CD4-positive, CD25-positive, alpha-beta regulatory T cell (primary cell): ENCODE results near the gene SPSB2. TPM values are rescaled to one million over a fixed set of nuclear protein-coding genes. Genes with fewer than 3 reads are reported as not detected.

ENCODE experiments used
- ATAC-seq, 2 donors: fragments of 150-1000 bp; cut with Tn5 transposase; one replicate each; pipeline ENCODE4 v1.10.0; 2021; ENCODE audit warnings: low read depth in 2 of 2, moderate number of reproducible peaks in 2 of 2, moderate library complexity in 1 of 2
- DNase-seq, 3 donors: peaks; one replicate each; pipeline versions ENCODE4 v3.0.0 to v3.0.0-alpha.2; 2012 to 2022; ENCODE audit warnings: mixed read lengths in 1 of 3
- H3K27ac ChIP-seq: one replicate; pipeline ENCODE4 v1.7.0; 2013; ENCODE audit warnings: mild to moderate bottlenecking, low read length; ENCODE audit not compliant: insufficient read depth, poor library complexity, severe bottlenecking
- H3K27me3 ChIP-seq: one replicate; pipeline ENCODE4 v1.7.0; 2013; ENCODE audit warnings: low read length; ENCODE audit not compliant: control insufficient read depth, insufficient read depth
- H3K36me3 ChIP-seq: one replicate; pipeline ENCODE4 v1.7.0; 2013; ENCODE audit warnings: mild to moderate bottlenecking, low read length, moderate library complexity; ENCODE audit not compliant: control insufficient read depth, insufficient read depth
- H3K4me1 ChIP-seq: 2 replicates; pipeline ENCODE4 v1.7.0; 2013; ENCODE audit warnings: mild to moderate bottlenecking, low read length; ENCODE audit not compliant: insufficient read depth, control insufficient read depth, poor library complexity, severe bottlenecking
- H3K4me3 ChIP-seq: one replicate; pipeline ENCODE4 v1.7.0; 2013; ENCODE audit warnings: low read depth, mild to moderate bottlenecking, low read length, moderate library complexity
- H3K9me3 ChIP-seq, 2 experiments: 1 replicate in 1 of 2; 2 replicates in 1 of 2; pipeline ENCODE4 v1.7.0; 2013; ENCODE audit warnings: low read length in 2 of 2, mild to moderate bottlenecking in 1 of 2, moderate library complexity in 1 of 2; ENCODE audit not compliant: control insufficient read depth in 2 of 2
- H3K27ac Mint-ChIP-seq, 3 donors: one replicate each; pipeline ENCODE4 v1.8.0; 2020 to 2022; ENCODE audit warnings: mild to moderate bottlenecking in 3 of 3, mixed read lengths in 3 of 3, moderate library complexity in 2 of 3
- H3K27me3 Mint-ChIP-seq: one replicate; pipeline ENCODE4 v1.8.0; 2022; ENCODE audit warnings: mild to moderate bottlenecking, mixed read lengths
- H3K36me3 Mint-ChIP-seq: one replicate; pipeline ENCODE4 v1.8.0; 2020; ENCODE audit warnings: mixed read lengths
- H3K4me1 Mint-ChIP-seq, 4 donors: one replicate each; pipeline ENCODE4 v1.8.0; 2020 to 2022; ENCODE audit warnings: mixed read lengths in 4 of 4, mild to moderate bottlenecking in 1 of 4
- H3K4me3 Mint-ChIP-seq, 4 donors: one replicate each; pipeline ENCODE4 v1.8.0; 2020 to 2022; ENCODE audit warnings: mild to moderate bottlenecking in 4 of 4, mixed read lengths in 4 of 4, moderate library complexity in 3 of 4
- H3K9me3 Mint-ChIP-seq, 7 donors: one replicate each; pipeline ENCODE4 v1.8.0; 2020 to 2022; ENCODE audit warnings: mixed read lengths in 7 of 7, mild to moderate bottlenecking in 3 of 7, moderate library complexity in 2 of 7
- polyA plus RNA-seq, 4 donors: library from polyadenylated mRNA; unstranded; fragments of 300-500 nt; fragmentation: Illumina TruSeq; gene quantifications; one replicate each; pipeline ENCODE4 v1.2.3, GENCODE V29; 2021
- total RNA-seq: library from RNA; stranded (reverse); gene quantifications from one replicate; pipeline ENCODE4 v1.2.3, GENCODE V29; 2022

Gene SPSB2
- total and polyA plus RNA-seq, 5 donors from 2014 or later = 8.0 to 19.2 (median 12.4) TPM

- peak within 1 kb of the TSS; percentile 90 to 99 (median 96) for H3K4me3 Mint-ChIP-seq
- Histone ChIP-seq H3K4me1 (peaks cover 22% of the 10 kb centered on the region), H3K4me3 (peak within 1 kb of the TSS; percentile 85), H3K27ac (peak within 1 kb of the TSS; percentile 97), H3K27me3 (no peaks in the 10 kb centered on the region), H3K36me3 (peaks cover 8% of the 10 kb centered on the region), H3K9me3 (no peaks in the 10 kb centered on the region)
- peak; percentile 88 to 99 (median 93) for DNase-seq
- no peaks in the 10 kb centered on the region for H3K27me3 Mint-ChIP-seq
- peak; percentile 47 to 50 for ATAC-seq
- H3K27ac Mint-ChIP-seq = peak within 1 kb of the TSS; percentile 95 to 100 (median 100)
- peaks cover 0 to 38% (median 16%) of the 10 kb centered on the region in 4 donors for H3K4me1 Mint-ChIP-seq
- peaks cover 8% of the 10 kb centered on the region for H3K36me3 Mint-ChIP-seq
- H3K9me3 Mint-ChIP-seq = no peaks in the 10 kb centered on the region
Observed at GRCh38 chr12:6851153-6851920, 21.8 kb downstream of the SPSB2 start, which contains the start of gene CDCA3. TSS of gene CDCA3 (minus strand) at chr12:6851286. CDS start at chr12:6850952, 334 bp downstream.

GRCh38 chr12:6850796-6851152 lies 22.3 kb downstream of the SPSB2 start:
- Mint-ChIP-seq H3K27ac (peak overlapping the region in 1 of 3 donors; percentile 100), H3K4me1 (peaks cover 0 to 38% (median 15%) of the 10 kb centered on the region in 4 donors), H3K27me3 (no peaks in the 10 kb centered on the region), H3K4me3 (peak overlapping the region; percentile 90 to 99 (median 96)), H3K9me3 (no peaks in the 10 kb centered on the region), H3K36me3 (peaks cover 6% of the 10 kb centered on the region)
- Histone ChIP-seq H3K27me3 (no peaks in the 10 kb centered on the region), H3K9me3 (no peaks in the 10 kb centered on the region), H3K36me3 (peaks cover 2% of the 10 kb centered on the region), H3K4me1 (peaks cover 22% of the 10 kb centered on the region), H3K4me3 (peak overlapping the region; percentile 85), H3K27ac (peak overlapping the region; percentile 97)
- ATAC-seq = no peak
- no peak for DNase-seq

GRCh38 chr12:6849976-6850560 lies 23.0 kb downstream of the SPSB2 start:
- Histone ChIP-seq H3K36me3 (no peaks in the 10 kb centered on the region), H3K9me3 (no peaks in the 10 kb centered on the region), H3K27me3 (no peaks in the 10 kb centered on the region), H3K4me3 (no peak overlapping the region), H3K4me1 (peaks cover 22% of the 10 kb centered on the region), H3K27ac (no peak overlapping the region)
- Mint-ChIP-seq H3K27me3 (no peaks in the 10 kb centered on the region), H3K4me1 (peaks cover 0 to 38% (median 14%) of the 10 kb centered on the region in 4 donors), H3K27ac (peak overlapping the region in 1 of 3 donors; percentile 39), H3K36me3 (peaks cover 4% of the 10 kb centered on the region), H3K9me3 (no peaks in the 10 kb centered on the region), H3K4me3 (peak overlapping the region in 3 of 4 donors; percentile 33 to 68 (median 46))
- DNase-seq (no peak), ATAC-seq (no peak)

GRCh38 chr12:6849427-6849826 lies 23.7 kb downstream of the SPSB2 start:
- no peaks in the 10 kb centered on the region for H3K27me3 Mint-ChIP-seq
- no peak for ATAC-seq
- H3K4me3 ChIP-seq = no peak overlapping the region
- no peak overlapping the region for H3K27ac Mint-ChIP-seq
- H3K4me3 Mint-ChIP-seq = peak overlapping the region in 1 of 4 donors; percentile 13
- no peaks in the 10 kb centered on the region for H3K27me3 ChIP-seq
- H3K27ac ChIP-seq = no peak overlapping the region
- no peaks in the 10 kb centered on the region for H3K36me3 ChIP-seq
- peaks cover 4% of the 10 kb centered on the region for H3K36me3 Mint-ChIP-seq
- H3K4me1 ChIP-seq = peaks cover 22% of the 10 kb centered on the region
- H3K4me1 Mint-ChIP-seq = peaks cover 0 to 31% (median 14%) of the 10 kb centered on the region in 4 donors
- no peaks in the 10 kb centered on the region for H3K9me3 Mint-ChIP-seq
- H3K9me3 ChIP-seq = no peaks in the 10 kb centered on the region
- no peak for DNase-seq

- H3K27me3 Mint-ChIP-seq = no peaks in the 10 kb centered on the region
- no peaks in the 10 kb centered on the region for H3K36me3 ChIP-seq
- H3K9me3 Mint-ChIP-seq = no peaks in the 10 kb centered on the region
- peak overlapping the region in 2 of 3 donors; percentile 13 to 66 for H3K27ac Mint-ChIP-seq
- H3K27ac ChIP-seq = no peak overlapping the region
- no peaks in the 10 kb centered on the region for H3K27me3 ChIP-seq
- H3K4me3 ChIP-seq = no peak overlapping the region
- no peaks in the 10 kb centered on the region for H3K9me3 ChIP-seq
- H3K36me3 Mint-ChIP-seq = no peaks in the 10 kb centered on the region
- H3K4me1 ChIP-seq = peaks cover 7% of the 10 kb centered on the region
- ATAC-seq = no peak
- H3K4me1 Mint-ChIP-seq = peaks cover 0 to 15% (median 4%) of the 10 kb centered on the region in 4 donors
- no peak for DNase-seq
- H3K4me3 Mint-ChIP-seq = peak overlapping the region in 1 of 4 donors; percentile 24
Observed at GRCh38 chr12:6847676-6848075, 25.4 kb downstream of the SPSB2 start.

- Mint-ChIP-seq H3K27me3 (no peaks in the 10 kb centered on the region), H3K9me3 (no peaks in the 10 kb centered on the region), H3K4me1 (peaks cover 0 to 12% (median 4%) of the 10 kb centered on the region in 4 donors), H3K36me3 (no peaks in the 10 kb centered on the region), H3K27ac (no peak overlapping the region), H3K4me3 (no peak overlapping the region)
- Histone ChIP-seq H3K27me3 (no peaks in the 10 kb centered on the region), H3K9me3 (no peaks in the 10 kb centered on the region), H3K27ac (no peak overlapping the region), H3K4me3 (no peak overlapping the region), H3K4me1 (peaks cover 6% of the 10 kb centered on the region), H3K36me3 (no peaks in the 10 kb centered on the region)
- no peak for DNase-seq
- ATAC-seq = no peak
Observed at GRCh38 chr12:6846316-6846869, 26.7 kb downstream of the SPSB2 start.

GRCh38 chr12:6845395-6845794 lies 27.7 kb downstream of the SPSB2 start:
- Histone ChIP-seq H3K27me3 (no peaks in the 10 kb centered on the region), H3K9me3 (no peaks in the 10 kb centered on the region), H3K36me3 (no peaks in the 10 kb centered on the region), H3K27ac (no peak overlapping the region), H3K4me3 (no peak overlapping the region), H3K4me1 (no peaks in the 10 kb centered on the region)
- no peak overlapping the region for H3K4me3 Mint-ChIP-seq
- H3K9me3 Mint-ChIP-seq = no peaks in the 10 kb centered on the region
- H3K27ac Mint-ChIP-seq = no peak overlapping the region
- no peaks in the 10 kb centered on the region for H3K36me3 Mint-ChIP-seq
- H3K4me1 Mint-ChIP-seq = peaks cover 0 to 6% (median 0%) of the 10 kb centered on the region in 4 donors
- H3K27me3 Mint-ChIP-seq = no peaks in the 10 kb centered on the region
- DNase-seq (no peak), ATAC-seq (peak in 1 of 2 donors; percentile 26)
